T-helper 22 cell (primary cell): ENCODE data around the gene CST4.
"Not testable (repeated sequence)": the region's sequence is repeated elsewhere in the genome, so short reads cannot be mapped to it uniquely, and the experiment has no call there.

Experiments used
- DNase-seq: peaks from one replicate; pipeline ENCODE4 v3.0.0-alpha.2; 2020; ENCODE audit warnings: low read depth

CST4 gene

GRCh38 chr20:23688684-23689398, at the start of gene CST4:
Gene CST4 (minus strand): TSS chr20:23689038. CDS start chr20:23688969, 69 bp downstream.
- DNase-seq, result not testable (repeated sequence)

- not testable (repeated sequence) for DNase-seq
These were observed 46.6 kb upstream of the CST4 start for GRCh38 chr20:23735391-23735790.

- DNase-seq, result not testable (repeated sequence)
These were observed 46.1 kb upstream of the CST4 start for GRCh38 chr20:23734949-23735348.

GRCh38 chr20:23734440-23734839, 45.6 kb upstream of the CST4 start:
- not testable (repeated sequence) for DNase-seq

- no peak for DNase-seq
These were observed 38.2 kb upstream of the CST4 start for GRCh38 chr20:23727016-23727415.

GRCh38 chr20:23725102-23725501, 36.3 kb upstream of the CST4 start:
- DNase-seq, result no peak

GRCh38 chr20:23723659-23724307, 34.9 kb upstream of the CST4 start:
- DNase-seq, result not testable (repeated sequence)

GRCh38 chr20:23722851-23723250, 34.0 kb upstream of the CST4 start:
- DNase-seq, result not testable (repeated sequence)

- DNase-seq, result no peak
These were observed 33.1 kb upstream of the CST4 start for GRCh38 chr20:23721962-23722361.

GRCh38 chr20:23719351-23719750, 30.5 kb upstream of the CST4 start:
- not testable (repeated sequence) for DNase-seq

GRCh38 chr20:23711778-23712177, 22.9 kb upstream of the CST4 start:
- not testable (repeated sequence) for DNase-seq

- no peak for DNase-seq
These were observed 21.9 kb upstream of the CST4 start for GRCh38 chr20:23710771-23711170.

- no peak for DNase-seq
These were observed 17.1 kb upstream of the CST4 start for GRCh38 chr20:23705895-23706294.

GRCh38 chr20:23702021-23702420, 13.2 kb upstream of the CST4 start:
- no peak for DNase-seq

- no peak for DNase-seq
These were observed 12.1 kb upstream of the CST4 start for GRCh38 chr20:23700931-23701330.

GRCh38 chr20:23697947-23698346, 9.1 kb upstream of the CST4 start:
- DNase-seq, result no peak

GRCh38 chr20:23695068-23695395, 6.2 kb upstream of the CST4 start:
- not testable (repeated sequence) for DNase-seq

- not testable (repeated sequence) for DNase-seq
These were observed 5.6 kb upstream of the CST4 start for GRCh38 chr20:23694178-23695067.

- not testable (repeated sequence) for DNase-seq
These were observed 4.1 kb upstream of the CST4 start for GRCh38 chr20:23692725-23693619.

GRCh38 chr20:23691675-23692074, 2.8 kb upstream of the CST4 start:
- DNase-seq, result no peak

- no peak for DNase-seq
These were observed 1.7 kb upstream of the CST4 start for GRCh38 chr20:23690581-23690980.

GRCh38 chr20:23689399-23689690, 507 bp upstream of the CST4 start:
- no peak for DNase-seq
